ENCODE data around the gene POLR3C.
"Not testable (repeated sequence)": the region's sequence is repeated elsewhere in the genome, so short reads cannot be mapped to it uniquely, and the experiment has no call there.

The POLR3C gene

GRCh38 chr1:145823565-145824498 lies at the start of gene POLR3C, which contains the start of gene RNF115:
POLR3C (plus strand) TSS chr1:145824200; CDS start chr1:145825777, 1,577 bp downstream.
RNF115 (minus strand) TSS chr1:145824095; CDS start chr1:145823873, 222 bp downstream.
- in situ Hi-C loops (cut with HindIII; ENCODE audit: low sequenced_read_pairs), result no loop called here

GRCh38 chr1:145777357-145778145 lies 46.4 kb upstream of the POLR3C start:
- in situ Hi-C loops (cut with HindIII; ENCODE audit: low sequenced_read_pairs), result no loop called here

- in situ Hi-C loops (cut with HindIII; ENCODE audit: low sequenced_read_pairs), result no loop called here
These were observed 45.9 kb upstream of the POLR3C start for GRCh38 chr1:145778146-145778540.

- in situ Hi-C loops (cut with HindIII; ENCODE audit: low sequenced_read_pairs), result loop anchor here (5.0 to 10.0 kb wide), 3 partner anchors 48 to 80 kb away; partner anchors contain the start of gene PIAS3
These were observed 41.5 kb upstream of the POLR3C start for GRCh38 chr1:145782272-145783099.

GRCh38 chr1:145784409-145784808 lies 39.6 kb upstream of the POLR3C start:
- in situ Hi-C loops (cut with HindIII; ENCODE audit: low sequenced_read_pairs), result loop anchor here (5.0 to 10.0 kb wide), 3 partner anchors 50 to 82 kb away; partner anchors contain the start of gene PIAS3

- in situ Hi-C loops (cut with HindIII; ENCODE audit: low sequenced_read_pairs), result loop anchor here (10.0 kb wide), 1 partner anchor 51 kb away; no protein-coding TSS in a partner anchor
These were observed 38.5 kb upstream of the POLR3C start for GRCh38 chr1:145785547-145785946.

GRCh38 chr1:145786271-145786670 lies 37.7 kb upstream of the POLR3C start:
- in situ Hi-C loops (cut with HindIII; ENCODE audit: low sequenced_read_pairs), result loop anchor here (10.0 kb wide), 1 partner anchor 51 kb away; no protein-coding TSS in a partner anchor

GRCh38 chr1:145788580-145788979 lies 35.4 kb upstream of the POLR3C start:
- in situ Hi-C loops (cut with HindIII; ENCODE audit: low sequenced_read_pairs), result loop anchor here (10.0 kb wide), 1 partner anchor 54 kb away; no protein-coding TSS in a partner anchor

GRCh38 chr1:145791860-145792259 lies 32.1 kb upstream of the POLR3C start:
- in situ Hi-C loops (cut with HindIII; ENCODE audit: low sequenced_read_pairs), result not testable (repeated sequence)

GRCh38 chr1:145792484-145792883 lies 31.5 kb upstream of the POLR3C start:
- in situ Hi-C loops (cut with HindIII; ENCODE audit: low sequenced_read_pairs), result no loop called here

- in situ Hi-C loops (cut with HindIII; ENCODE audit: low sequenced_read_pairs), result no loop called here
These were observed 28.6 kb upstream of the POLR3C start for GRCh38 chr1:145795257-145795881.

- in situ Hi-C loops (cut with HindIII; ENCODE audit: low sequenced_read_pairs), result no loop called here
These were observed 27.2 kb upstream of the POLR3C start for GRCh38 chr1:145796753-145797152.

- in situ Hi-C loops (cut with HindIII; ENCODE audit: low sequenced_read_pairs), result no loop called here
These were observed 24.2 kb upstream of the POLR3C start for GRCh38 chr1:145799806-145800205.

- in situ Hi-C loops (cut with HindIII; ENCODE audit: low sequenced_read_pairs), result no loop called here
These were observed 19.6 kb upstream of the POLR3C start for GRCh38 chr1:145804235-145805045.

- in situ Hi-C loops (cut with HindIII; ENCODE audit: low sequenced_read_pairs), result no loop called here
These were observed 18.9 kb upstream of the POLR3C start for GRCh38 chr1:145805057-145805456.

GRCh38 chr1:145806408-145806807 lies 17.6 kb upstream of the POLR3C start:
- in situ Hi-C loops (cut with HindIII; ENCODE audit: low sequenced_read_pairs), result no loop called here

- in situ Hi-C loops (cut with HindIII; ENCODE audit: low sequenced_read_pairs), result no loop called here
These were observed 17.2 kb upstream of the POLR3C start for GRCh38 chr1:145806844-145807243.

GRCh38 chr1:145812977-145813810 lies 10.8 kb upstream of the POLR3C start:
- in situ Hi-C loops (cut with HindIII; ENCODE audit: low sequenced_read_pairs), result not testable (repeated sequence)
